Gastroesophageal sphincter (tissue), 3 donors: ENCODE data around the gene SRP68.

Experiments
- EP300 ChIP-seq: sonication (generic); formaldehyde crosslinking; IDR thresholded peaks from one replicate; pipeline ENCODE4 v1.6.1; 2017; ENCODE audit warnings: antibody characterized with exemption, mild to moderate bottlenecking
- POLR2A ChIP-seq, 2 donors: fragments of 450-650 bp; IDR thresholded peaks; one replicate each; pipeline ENCODE4 v1.6.1; 2017; ENCODE audit warnings: antibody characterized with exemption in 2 of 2, mild to moderate bottlenecking in 2 of 2, moderate library complexity in 1 of 2
- TF ChIP-seq, protein P1 (sequence below), 4 experiments: fragments of 200-600 bp in 2 of 4; fragments of 450-650 bp in 2 of 4; sonication (generic) in 1 of 4; IDR thresholded peaks; one replicate each; pipeline ENCODE4 v1.5.1; 2017 to 2019; ENCODE audit warnings: antibody characterized with exemption in 4 of 4, mild to moderate bottlenecking in 2 of 4, moderate library complexity in 2 of 4

DNA sequence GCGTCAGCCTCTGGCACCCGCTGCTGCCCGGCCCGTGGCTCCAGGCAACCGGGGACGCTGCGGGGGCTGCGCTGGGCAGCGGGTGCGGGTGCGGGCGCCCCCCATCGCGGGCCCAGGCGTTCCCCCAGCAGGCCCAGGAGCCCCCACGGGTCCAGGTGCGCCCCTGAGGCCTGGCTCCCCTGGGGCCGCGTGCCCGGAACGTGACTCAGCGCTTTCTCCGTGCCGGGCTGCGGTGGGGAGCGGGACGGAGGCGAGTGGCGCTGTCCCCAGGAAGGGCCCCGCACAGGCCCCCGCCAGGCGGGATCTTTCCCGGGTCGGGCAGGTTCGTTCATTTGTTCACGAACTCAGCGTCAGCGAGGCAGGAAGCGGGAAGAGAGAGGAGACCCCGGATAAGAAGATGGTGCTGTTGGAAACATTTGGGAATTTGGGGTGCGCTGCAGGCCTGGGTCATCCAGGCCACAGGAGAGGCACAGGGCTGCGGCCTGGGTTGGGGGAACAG lies 49.7 kb upstream of the SRP68 start:
- TF ChIP-seq, protein P1, sequence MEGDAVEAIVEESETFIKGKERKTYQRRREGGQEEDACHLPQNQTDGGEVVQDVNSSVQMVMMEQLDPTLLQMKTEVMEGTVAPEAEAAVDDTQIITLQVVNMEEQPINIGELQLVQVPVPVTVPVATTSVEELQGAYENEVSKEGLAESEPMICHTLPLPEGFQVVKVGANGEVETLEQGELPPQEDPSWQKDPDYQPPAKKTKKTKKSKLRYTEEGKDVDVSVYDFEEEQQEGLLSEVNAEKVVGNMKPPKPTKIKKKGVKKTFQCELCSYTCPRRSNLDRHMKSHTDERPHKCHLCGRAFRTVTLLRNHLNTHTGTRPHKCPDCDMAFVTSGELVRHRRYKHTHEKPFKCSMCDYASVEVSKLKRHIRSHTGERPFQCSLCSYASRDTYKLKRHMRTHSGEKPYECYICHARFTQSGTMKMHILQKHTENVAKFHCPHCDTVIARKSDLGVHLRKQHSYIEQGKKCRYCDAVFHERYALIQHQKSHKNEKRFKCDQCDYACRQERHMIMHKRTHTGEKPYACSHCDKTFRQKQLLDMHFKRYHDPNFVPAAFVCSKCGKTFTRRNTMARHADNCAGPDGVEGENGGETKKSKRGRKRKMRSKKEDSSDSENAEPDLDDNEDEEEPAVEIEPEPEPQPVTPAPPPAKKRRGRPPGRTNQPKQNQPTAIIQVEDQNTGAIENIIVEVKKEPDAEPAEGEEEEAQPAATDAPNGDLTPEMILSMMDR (IDR thresholded peaks at IDR 0.05): no peak
- TF ChIP-seq POLR2A (IDR thresholded peaks at IDR 0.05) (no peak), EP300 (no peak)
